Measurements from ENCODE around the gene CNPY2.
A peak's percentile ranks its signal among the peaks of the same experiment; 100 is the strongest.
"Not testable (repeated sequence)": the region's sequence is repeated elsewhere in the genome, so short reads cannot be mapped to it uniquely, and the experiment has no call there.

CNPY2 gene

DNA sequence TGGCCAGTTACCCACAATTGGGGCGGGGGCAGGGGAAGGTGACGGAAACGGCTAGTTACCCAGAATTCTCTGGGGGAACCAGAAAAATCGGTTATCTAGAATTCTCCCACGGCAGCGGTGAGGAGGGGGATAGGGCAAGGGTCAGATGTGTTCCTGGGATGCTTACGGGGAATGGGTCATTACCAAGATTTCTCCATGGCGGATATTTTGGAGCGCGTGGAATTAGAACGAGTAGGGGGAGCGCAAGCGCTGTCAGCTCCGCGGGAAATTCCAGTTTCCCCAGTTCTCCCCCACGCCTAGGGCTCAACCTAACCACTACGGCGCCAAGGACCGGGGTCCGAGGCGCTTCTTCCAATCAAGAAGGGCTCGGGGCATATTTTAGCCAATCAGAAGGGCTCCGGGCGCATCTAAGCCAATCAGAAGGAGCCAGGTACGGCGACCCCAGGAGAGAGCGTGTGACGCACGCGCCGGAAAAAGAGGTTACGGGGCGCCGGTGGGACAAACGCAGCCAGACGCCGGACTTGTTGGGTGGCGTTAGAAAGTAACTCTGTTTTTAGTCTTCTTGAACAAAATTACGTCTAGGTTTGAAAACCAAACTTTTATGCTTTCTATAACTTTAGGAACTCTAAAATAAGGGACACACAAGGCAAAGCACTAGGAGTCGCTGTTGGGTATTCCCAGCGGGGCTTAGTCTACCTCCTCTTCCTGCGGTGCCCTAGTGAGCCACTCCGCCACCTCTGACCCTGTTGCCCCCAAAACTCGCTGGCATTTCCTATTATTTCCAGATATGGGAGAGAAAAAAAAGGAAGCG lies 18.1 kb upstream of the CNPY2 start, which contains the start of gene PAN2:
PAN2 (minus strand) TSS at position 322 of the 811 bp plus-strand sequence. CDS start 906 bp downstream, outside the sequence.
- DNase-seq (ENCODE audit: low read depth in 2 of 2): peak; percentile 84 to 85

DNA sequence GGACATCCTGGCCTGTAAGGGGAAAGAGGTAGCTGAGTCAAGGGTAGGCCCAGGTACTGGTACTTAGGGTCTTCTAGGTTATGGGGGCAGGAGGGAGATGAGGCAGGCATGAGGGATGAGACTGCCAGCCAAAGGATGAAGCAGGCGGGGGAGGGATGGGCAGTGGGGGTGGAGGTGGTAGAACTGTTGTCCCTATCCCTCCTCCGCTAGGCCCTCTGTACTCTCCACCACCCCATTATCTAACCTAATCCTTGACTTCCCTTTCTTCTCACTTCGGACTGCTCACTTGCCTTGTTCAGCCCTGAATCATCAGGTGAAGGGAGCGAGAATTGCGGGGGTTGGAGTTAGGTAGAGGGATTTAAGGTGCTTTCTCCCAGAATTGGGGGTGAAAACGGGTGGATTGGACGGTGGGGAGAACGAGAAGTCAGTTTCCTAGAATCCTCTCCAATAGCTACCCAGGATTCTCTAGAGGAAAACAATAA lies 17.4 kb upstream of the CNPY2 start:
- DNase-seq (ENCODE audit: low read depth in 2 of 2): no peak

DNA sequence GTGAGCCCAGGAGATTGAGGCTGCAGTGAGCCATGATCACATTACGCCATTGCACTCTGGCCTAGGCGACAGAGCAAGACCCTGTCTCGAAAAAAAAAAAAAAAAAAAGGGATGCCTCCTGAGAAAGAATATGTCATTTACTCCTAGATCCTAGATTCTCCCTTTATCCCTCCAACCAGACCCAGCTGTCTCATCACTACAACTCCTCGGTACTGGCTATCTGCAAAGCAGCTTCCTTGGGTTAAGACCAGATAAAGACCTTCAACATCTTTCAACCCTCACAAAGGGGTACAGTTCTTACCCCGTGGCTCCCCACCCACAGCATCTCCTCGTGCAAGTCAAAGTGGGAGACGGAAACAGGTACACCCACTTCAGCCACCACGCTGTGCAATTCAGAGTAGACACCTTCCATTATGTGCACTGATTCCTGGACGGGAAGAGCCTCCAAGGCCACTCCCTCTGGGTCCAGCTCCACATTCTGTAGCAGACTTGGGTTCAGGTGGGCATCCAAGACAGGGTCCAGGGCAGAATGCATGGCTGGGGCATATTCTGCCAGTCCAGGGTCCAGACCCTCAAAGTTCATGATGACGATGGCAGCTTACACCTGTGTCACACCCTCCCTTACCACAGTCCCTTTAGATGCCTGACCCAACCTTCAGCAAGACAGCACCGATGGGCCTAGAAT lies 16.9 kb upstream of the CNPY2 start:
- no peak for DNase-seq (ENCODE audit: low read depth in 2 of 2)

DNA sequence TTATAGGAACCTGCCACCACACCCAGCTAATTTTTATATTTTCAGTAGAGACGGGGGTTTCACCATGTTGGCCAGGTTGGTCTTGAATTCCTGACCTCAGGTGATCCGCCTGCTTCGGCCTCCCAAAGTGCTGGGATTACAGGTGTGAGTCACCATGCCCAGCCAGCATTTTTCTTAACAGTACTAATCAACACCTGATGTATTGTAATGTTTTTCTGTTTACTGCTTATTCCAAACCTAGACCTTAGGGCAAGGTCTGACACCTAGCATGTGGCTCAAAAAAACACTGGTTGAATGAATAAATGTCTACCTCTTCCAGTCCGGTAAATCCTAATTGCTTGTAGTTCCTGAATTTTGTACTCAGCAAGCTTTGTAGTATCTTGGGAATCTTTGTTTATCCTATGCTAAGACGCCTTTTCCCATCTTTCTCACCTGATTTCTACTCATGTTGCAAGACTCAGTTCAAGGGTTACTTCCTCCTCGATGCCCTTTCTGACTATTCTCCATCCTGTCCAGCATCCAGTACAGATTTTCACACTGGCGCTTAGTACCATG lies 15.2 kb upstream of the CNPY2 start:
- DNase-seq (ENCODE audit: low read depth in 2 of 2): no peak

- no peak for DNase-seq (ENCODE audit: low read depth in 2 of 2)
These were observed 10.7 kb upstream of the CNPY2 start for GRCh38 chr12:56326533-56326932.

DNA sequence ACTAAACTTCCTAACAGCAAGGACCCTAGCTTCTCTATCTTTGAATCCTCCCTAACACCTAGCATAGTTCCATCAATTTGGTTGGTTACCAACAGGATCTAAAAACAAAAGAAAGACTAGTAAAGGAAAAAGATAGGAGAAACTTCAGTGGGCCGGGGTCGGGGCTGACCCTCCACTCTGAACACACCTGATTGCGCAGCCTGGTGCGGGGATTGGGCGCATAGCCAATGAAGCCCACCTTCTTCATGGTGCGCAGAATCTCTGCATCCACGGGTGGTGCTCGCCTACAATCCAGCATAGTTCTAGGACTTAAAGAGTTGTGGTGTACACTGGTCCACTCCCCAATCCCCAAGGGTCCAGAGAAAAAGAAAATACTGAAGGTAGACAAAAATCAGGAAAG lies 10.3 kb upstream of the CNPY2 start:
- DNase-seq (ENCODE audit: low read depth in 2 of 2): no peak

GRCh38 chr12:56324206-56324605 lies 8.4 kb upstream of the CNPY2 start:
- no peak for DNase-seq (ENCODE audit: low read depth in 2 of 2)

DNA sequence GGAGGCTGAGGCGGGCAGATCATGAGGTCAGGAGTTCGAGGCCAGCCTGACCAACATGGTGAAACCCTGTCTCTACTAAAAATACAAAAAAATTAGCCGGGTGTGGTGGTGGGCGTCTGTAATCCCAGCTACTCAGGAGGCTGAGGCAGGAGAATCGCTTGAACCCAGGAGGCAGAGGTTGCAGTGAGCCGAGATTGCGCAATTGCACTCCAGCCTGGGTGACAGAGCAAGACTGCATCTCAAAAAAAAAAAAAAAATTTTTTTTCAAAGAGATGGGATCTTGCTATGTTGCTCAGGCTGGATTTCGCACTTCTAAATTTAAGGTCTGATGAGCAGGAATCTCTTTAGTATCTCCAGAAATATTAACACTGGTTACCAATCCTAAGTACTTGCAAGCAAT lies 5.8 kb upstream of the CNPY2 start:
- not testable (repeated sequence) for DNase-seq (ENCODE audit: low read depth in 2 of 2)

DNA sequence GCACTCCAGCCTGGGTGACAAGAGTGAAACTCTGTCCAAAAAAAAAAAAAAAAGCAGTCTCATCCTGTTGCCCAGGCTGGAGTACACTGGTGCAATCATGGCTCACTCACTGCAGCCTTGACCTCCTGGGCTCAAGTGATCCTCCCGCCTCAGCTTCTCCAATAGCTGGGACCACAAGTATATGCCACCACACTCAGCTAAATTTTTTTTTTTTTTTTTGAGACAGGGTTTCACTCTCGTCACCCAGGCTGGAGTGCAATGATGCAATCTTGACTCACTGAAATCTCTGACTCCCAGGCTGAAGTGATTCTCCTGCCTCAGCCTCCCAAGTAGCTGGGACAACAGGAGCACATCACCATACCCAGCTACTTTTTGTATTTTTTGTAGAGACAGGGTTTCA lies 5.2 kb upstream of the CNPY2 start:
- DNase-seq (ENCODE audit: low read depth in 2 of 2): no peak

GRCh38 chr12:56317675-56318074 lies 1.9 kb upstream of the CNPY2 start:
- no peak for DNase-seq (ENCODE audit: low read depth in 2 of 2)

DNA sequence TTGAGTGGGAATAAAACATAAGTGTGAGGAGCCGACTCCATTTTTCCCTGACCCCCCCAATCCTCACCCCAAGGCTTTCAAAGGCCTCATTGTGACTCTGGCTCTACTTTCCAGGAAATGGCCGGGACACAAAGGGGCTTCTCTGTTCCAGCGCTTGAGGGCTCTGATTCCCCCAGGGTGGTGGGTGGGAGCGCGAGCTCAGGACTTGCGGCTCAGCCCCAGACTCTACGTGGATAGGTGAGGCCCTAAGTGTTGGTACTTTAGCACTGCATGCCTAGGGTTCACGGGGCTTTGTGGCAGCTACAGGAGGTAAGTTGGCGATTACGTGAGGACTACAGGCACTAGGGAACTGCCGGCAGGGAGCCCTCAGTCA lies 553 bp downstream of the CNPY2 start:
- DNase-seq (ENCODE audit: low read depth in 2 of 2): no peak

DNA sequence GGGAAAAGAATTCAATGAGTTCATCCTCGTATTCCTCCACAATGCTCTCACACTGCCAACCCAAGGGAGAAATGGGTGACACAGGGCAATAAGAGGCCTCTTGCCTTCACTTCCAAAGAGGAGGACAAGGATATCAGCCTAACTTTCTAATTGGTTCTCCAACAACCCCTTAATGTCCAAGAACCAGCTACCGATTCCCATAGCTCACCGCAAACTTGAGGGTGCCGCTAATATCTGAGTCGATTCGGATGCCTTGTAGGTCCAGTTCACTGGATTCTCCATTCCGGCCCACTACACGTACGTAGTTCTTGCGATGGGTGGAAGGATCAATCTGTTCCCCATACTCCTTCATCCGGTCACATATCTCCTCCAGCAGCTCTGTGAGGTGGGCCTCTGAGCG lies 4.8 kb downstream of the CNPY2 start:
- no peak for DNase-seq (ENCODE audit: low read depth in 2 of 2)

GRCh38 chr12:56308714-56309113 lies 7.1 kb downstream of the CNPY2 start:
- no peak for DNase-seq (ENCODE audit: low read depth in 2 of 2)

DNA sequence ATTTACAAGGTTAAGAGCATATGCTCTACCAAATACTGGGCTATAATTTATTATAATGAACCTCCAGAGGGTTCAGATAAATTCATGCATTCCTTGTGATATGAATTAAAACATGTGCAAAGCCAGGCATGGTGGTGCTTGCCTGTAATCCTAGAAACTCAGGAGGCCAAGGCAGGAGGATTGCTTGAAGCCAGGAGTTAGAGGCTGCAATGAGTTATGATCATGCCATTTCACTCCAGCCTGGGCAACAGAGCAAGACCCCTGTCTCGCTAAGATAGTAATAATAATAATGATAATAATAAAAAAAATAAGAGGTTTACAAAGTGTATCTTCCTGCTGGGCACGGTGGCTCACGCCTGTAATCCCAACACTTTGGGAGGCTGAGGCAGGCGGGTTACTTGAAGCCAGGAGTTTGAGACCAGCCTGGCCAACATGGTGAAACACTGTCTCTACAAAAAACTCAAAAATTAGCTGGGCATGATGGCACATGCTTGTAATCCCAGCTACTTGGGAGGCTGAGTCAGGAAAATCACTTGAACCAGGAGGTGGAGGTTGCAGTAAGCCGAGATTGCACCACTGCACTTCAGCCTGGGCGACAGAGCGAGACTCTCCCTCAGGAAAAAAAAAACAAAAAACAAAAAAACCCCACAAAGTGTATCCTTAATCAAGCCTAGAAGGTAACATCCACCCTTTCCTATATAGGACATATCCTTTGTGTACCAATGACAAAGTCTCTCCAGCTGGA lies 8.4 kb downstream of the CNPY2 start:
- DNase-seq (ENCODE audit: low read depth in 2 of 2): no peak

GRCh38 chr12:56304872-56305590 lies 10.8 kb downstream of the CNPY2 start:
- no peak for DNase-seq (ENCODE audit: low read depth in 2 of 2)

- DNase-seq (ENCODE audit: low read depth in 2 of 2): no peak
These were observed 11.5 kb downstream of the CNPY2 start for GRCh38 chr12:56304276-56304675.

- DNase-seq (ENCODE audit: low read depth in 2 of 2): no peak
These were observed 14.9 kb downstream of the CNPY2 start for GRCh38 chr12:56300644-56301464.

- DNase-seq (ENCODE audit: low read depth in 2 of 2): peak; percentile 97 to 99
These were observed 15.7 kb downstream of the CNPY2 start, which contains the start of gene CS for GRCh38 chr12:56299853-56300643. CS (minus strand) TSS chr12:56300330; CDS start chr12:56300201, 129 bp downstream.

DNA sequence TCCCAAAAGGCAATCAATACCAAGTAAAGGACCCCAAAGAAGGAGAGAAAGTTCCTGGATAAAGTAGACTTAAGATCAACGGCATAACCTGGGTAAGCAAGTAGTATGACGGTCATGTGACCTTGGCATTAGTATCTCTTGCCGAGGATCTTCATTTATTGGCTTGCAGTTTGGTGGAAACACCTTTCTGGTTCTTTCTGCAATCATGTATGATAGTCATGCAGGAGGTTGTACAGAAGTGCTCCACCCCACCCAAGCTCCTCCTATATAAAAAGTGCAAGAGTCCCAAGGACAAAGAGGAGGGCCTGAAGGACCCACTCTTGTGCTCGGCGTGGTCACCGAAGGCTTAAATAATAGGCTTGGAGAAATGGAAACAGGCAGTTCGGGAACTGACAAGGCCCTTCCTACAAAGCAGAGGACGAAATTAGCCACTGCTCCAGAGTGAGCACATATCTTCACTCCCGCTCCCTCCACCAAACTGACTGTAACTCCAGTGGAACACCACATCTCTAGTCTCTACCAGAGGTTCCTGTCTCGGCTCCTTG lies 16.4 kb downstream of the CNPY2 start:
- DNase-seq (ENCODE audit: low read depth in 2 of 2): no peak

Data from activated CD4-positive, alpha-beta T cell treated with anti-CD3 and anti-CD28 coated beads for 24 hours (primary cell).